Measurements from ENCODE around the gene DOK5. TPM values are rescaled to one million over a fixed set of nuclear protein-coding genes. Genes with fewer than 3 reads are reported as not detected.

DOK5 gene
- total and polyA plus RNA-seq, 2 experiments from 2014 or later, result 5.0 to 6.9 TPM

GRCh38 chr20:54525916-54526590 is 50.7 kb downstream of the DOK5 start:
- Mint-ChIP-seq H3K27ac (peak overlapping the region; percentile 50), H3K9me3 (peaks cover 6% of the 10 kb centered on the region; the same call in 2 of the 3 replicates), H3K27me3 (ENCODE audit: insufficient read depth, low read depth, poor library complexity) (peaks cover 4% of the 10 kb centered on the region), H3K4me1 (peaks cover 31% of the 10 kb centered on the region), H3K36me3 (ENCODE audit: low read depth) (peaks cover 7% of the 10 kb centered on the region; the same call in 1 of the 3 replicates), H3K4me3 (no peak overlapping the region)
- H3K4me3 ChIP-seq, result no peak overlapping the region
- TF ChIP-seq CTCF (conservative IDR thresholded peaks at IDR 0.05; ENCODE audit: low read depth in 2 of 2) (no peak), STAT1 (IDR thresholded peaks at IDR 0.05; ENCODE audit: unreplicated experiment) (no peak), ZNF331 (CRISPR knock-in tag; IDR thresholded peaks at IDR 0.05; ENCODE audit: low read depth) (no peak), ZNF114 (CRISPR knock-in tag; IDR thresholded peaks at IDR 0.05) (no peak), EZH2 (IDR thresholded peaks at IDR 0.05; ENCODE audit: low read depth, unreplicated experiment) (no peak), REST (IDR thresholded peaks at IDR 0.05; ENCODE audit: unreplicated experiment) (no peak), ETS1 (IDR thresholded peaks at IDR 0.05) (no peak), POLR2AphosphoS5 (IDR thresholded peaks at IDR 0.05; ENCODE audit: low read depth) (no peak), ZNF462 (CRISPR knock-in tag; IDR thresholded peaks at IDR 0.05) (no peak), NANOG (IDR thresholded peaks at IDR 0.05; ENCODE audit: borderline replicate concordance) (no peak), CREB1 (CRISPR knock-in tag; IDR thresholded peaks at IDR 0.05; ENCODE audit: low read depth) (no peak), JUNB (IDR thresholded peaks at IDR 0.05; ENCODE audit: unreplicated experiment) (no peak), EZH2phosphoT487 (IDR thresholded peaks at IDR 0.05; ENCODE audit: unreplicated experiment) (no peak)
- H3K4me1 ChIP-seq (ENCODE audit: insufficient read depth), result peaks cover 14% of the 10 kb centered on the region
- H3K9me2 ChIP-seq (ENCODE audit: insufficient read depth), result peaks cover 7% of the 10 kb centered on the region; the same call in 1 of the 2 replicates
- DNase-seq (ENCODE audit: low spot score), result no peak
- no peaks in the 10 kb centered on the region for H3K27me3 ChIP-seq (ENCODE audit: insufficient read depth)
- peak; percentile 43 for ATAC-seq
- H2AFZ ChIP-seq, result peak overlapping the region; percentile 50
- H3K79me2 ChIP-seq (replicated peaks; ENCODE audit: insufficient read depth), result no peaks in the 10 kb centered on the region
- no peaks in the 10 kb centered on the region for H3F3A ChIP-seq (replicated peaks; ENCODE audit: low read depth)
- no peaks in the 10 kb centered on the region for H4K20me1 ChIP-seq (replicated peaks; ENCODE audit: insufficient read depth)
- H3K36me3 ChIP-seq (ENCODE audit: insufficient read depth), result no peaks in the 10 kb centered on the region
- peak overlapping the region; percentile 13; the same call in 1 of the 2 replicates for H3K4me2 ChIP-seq
- no peak overlapping the region for H3K27ac ChIP-seq (ENCODE audit: low read depth)

Data from GM23338 (cell line).